ENCODE results near the gene ARHGDIG.
"Not testable (repeated sequence)": the region's sequence is repeated elsewhere in the genome, so short reads cannot be mapped to it uniquely, and the experiment has no call there.

The ARHGDIG gene

GRCh38 chr16:280552-280951, at the start of gene ARHGDIG:
TSS of gene ARHGDIG (plus strand) at chr16:280591. CDS start at chr16:280681, 90 bp downstream.
- Mint-ChIP-seq H3K4me1 (ENCODE audit: low read depth) (peaks cover 9% of the 10 kb centered on the region), H3K27me3 (peaks cover 33% of the 10 kb centered on the region), H3K27ac (no peak within 1 kb of the TSS), H3K36me3 (ENCODE audit: low read depth) (no peaks in the 10 kb centered on the region), H3K9me3 (no peaks in the 10 kb centered on the region), H3K4me3 (peak within 1 kb of the TSS; percentile 41)
- no peak for DNase-seq

- H3K27ac Mint-ChIP-seq, result no peak overlapping the region
- H3K4me1 Mint-ChIP-seq (ENCODE audit: low read depth), result peaks cover 46% of the 10 kb centered on the region
- no peak overlapping the region for H3K4me3 Mint-ChIP-seq
- peaks cover 38% of the 10 kb centered on the region for H3K36me3 Mint-ChIP-seq (ENCODE audit: low read depth)
- H3K9me3 Mint-ChIP-seq, result no peaks in the 10 kb centered on the region
- H3K27me3 Mint-ChIP-seq, result no peaks in the 10 kb centered on the region
- no peak for DNase-seq
These were observed 49.4 kb upstream of the ARHGDIG start for GRCh38 chr16:230949-231348.

GRCh38 chr16:234468-235305, 45.7 kb upstream of the ARHGDIG start, which contains the start of gene FAM234A:
TSS of gene FAM234A (plus strand) at chr16:234821. CDS start at chr16:254414, 19,593 bp downstream.
- peak within 1 kb of the TSS; percentile 86 for H3K4me3 Mint-ChIP-seq
- peaks cover 14% of the 10 kb centered on the region for H3K36me3 Mint-ChIP-seq (ENCODE audit: low read depth)
- peak; percentile 96 for DNase-seq
- H3K4me1 Mint-ChIP-seq (ENCODE audit: low read depth), result peaks cover 27% of the 10 kb centered on the region
- peak within 1 kb of the TSS; percentile 99 for H3K27ac Mint-ChIP-seq
- no peaks in the 10 kb centered on the region for H3K27me3 Mint-ChIP-seq
- no peaks in the 10 kb centered on the region for H3K9me3 Mint-ChIP-seq

GRCh38 chr16:239948-240277, 40.5 kb upstream of the ARHGDIG start:
- Mint-ChIP-seq H3K27me3 (no peaks in the 10 kb centered on the region), H3K9me3 (no peaks in the 10 kb centered on the region), H3K4me1 (ENCODE audit: low read depth) (peaks cover 34% of the 10 kb centered on the region), H3K27ac (no peak overlapping the region), H3K4me3 (no peak overlapping the region), H3K36me3 (ENCODE audit: low read depth) (peaks cover 11% of the 10 kb centered on the region)
- no peak for DNase-seq

GRCh38 chr16:240559-240958, 39.8 kb upstream of the ARHGDIG start:
- Mint-ChIP-seq H3K9me3 (no peaks in the 10 kb centered on the region), H3K27ac (no peak overlapping the region), H3K4me1 (ENCODE audit: low read depth) (peaks cover 28% of the 10 kb centered on the region), H3K27me3 (no peaks in the 10 kb centered on the region), H3K4me3 (no peak overlapping the region), H3K36me3 (ENCODE audit: low read depth) (peaks cover 5% of the 10 kb centered on the region)
- no peak for DNase-seq

- Mint-ChIP-seq H3K27me3 (no peaks in the 10 kb centered on the region), H3K9me3 (no peaks in the 10 kb centered on the region), H3K4me1 (ENCODE audit: low read depth) (peaks cover 24% of the 10 kb centered on the region), H3K4me3 (no peak overlapping the region), H3K27ac (no peak overlapping the region), H3K36me3 (ENCODE audit: low read depth) (peaks cover 2% of the 10 kb centered on the region)
- DNase-seq, result no peak
These were observed 38.1 kb upstream of the ARHGDIG start for GRCh38 chr16:242281-242680.

GRCh38 chr16:243348-243747, 37.0 kb upstream of the ARHGDIG start:
- Mint-ChIP-seq H3K9me3 (no peaks in the 10 kb centered on the region), H3K27ac (no peak overlapping the region), H3K4me3 (no peak overlapping the region), H3K36me3 (ENCODE audit: low read depth) (no peaks in the 10 kb centered on the region), H3K27me3 (no peaks in the 10 kb centered on the region), H3K4me1 (ENCODE audit: low read depth) (peaks cover 23% of the 10 kb centered on the region)
- DNase-seq, result no peak

GRCh38 chr16:245105-245504, 35.3 kb upstream of the ARHGDIG start:
- H3K27me3 Mint-ChIP-seq, result no peaks in the 10 kb centered on the region
- H3K4me3 Mint-ChIP-seq, result no peak overlapping the region
- no peak for DNase-seq
- H3K9me3 Mint-ChIP-seq, result no peaks in the 10 kb centered on the region
- peaks cover under 1% of the 10 kb centered on the region for H3K36me3 Mint-ChIP-seq (ENCODE audit: low read depth)
- peaks cover 17% of the 10 kb centered on the region for H3K4me1 Mint-ChIP-seq (ENCODE audit: low read depth)
- no peak overlapping the region for H3K27ac Mint-ChIP-seq

- Mint-ChIP-seq H3K27me3 (no peaks in the 10 kb centered on the region), H3K27ac (no peak overlapping the region), H3K4me3 (no peak overlapping the region), H3K36me3 (ENCODE audit: low read depth) (peaks cover 7% of the 10 kb centered on the region), H3K4me1 (ENCODE audit: low read depth) (peaks cover 13% of the 10 kb centered on the region), H3K9me3 (no peaks in the 10 kb centered on the region)
- no peak for DNase-seq
These were observed 33.4 kb upstream of the ARHGDIG start for GRCh38 chr16:247027-247426.

- no peak for DNase-seq
- Mint-ChIP-seq H3K4me3 (no peak overlapping the region), H3K9me3 (no peaks in the 10 kb centered on the region), H3K4me1 (ENCODE audit: low read depth) (peaks cover 29% of the 10 kb centered on the region), H3K27me3 (no peaks in the 10 kb centered on the region), H3K27ac (no peak overlapping the region), H3K36me3 (ENCODE audit: low read depth) (peaks cover 15% of the 10 kb centered on the region)
These were observed 31.0 kb upstream of the ARHGDIG start for GRCh38 chr16:249431-249830.

GRCh38 chr16:252366-253337, 27.7 kb upstream of the ARHGDIG start:
- H3K36me3 Mint-ChIP-seq (ENCODE audit: low read depth), result peaks cover 37% of the 10 kb centered on the region
- H3K9me3 Mint-ChIP-seq, result no peaks in the 10 kb centered on the region
- peaks cover 35% of the 10 kb centered on the region for H3K4me1 Mint-ChIP-seq (ENCODE audit: low read depth)
- H3K27ac Mint-ChIP-seq, result peak overlapping the region; percentile 76
- no peaks in the 10 kb centered on the region for H3K27me3 Mint-ChIP-seq
- peak; percentile 46 for DNase-seq
- H3K4me3 Mint-ChIP-seq, result peak overlapping the region; percentile 61

- H3K4me3 Mint-ChIP-seq, result no peak overlapping the region
- no peak overlapping the region for H3K27ac Mint-ChIP-seq
- peaks cover 33% of the 10 kb centered on the region for H3K4me1 Mint-ChIP-seq (ENCODE audit: low read depth)
- no peaks in the 10 kb centered on the region for H3K9me3 Mint-ChIP-seq
- H3K36me3 Mint-ChIP-seq (ENCODE audit: low read depth), result peaks cover 37% of the 10 kb centered on the region
- no peaks in the 10 kb centered on the region for H3K27me3 Mint-ChIP-seq
- no peak for DNase-seq
These were observed 26.6 kb upstream of the ARHGDIG start for GRCh38 chr16:253833-254232.

GRCh38 chr16:254461-254860, 25.9 kb upstream of the ARHGDIG start:
- H3K9me3 Mint-ChIP-seq, result no peaks in the 10 kb centered on the region
- H3K4me1 Mint-ChIP-seq (ENCODE audit: low read depth), result peaks cover 39% of the 10 kb centered on the region
- no peak overlapping the region for H3K4me3 Mint-ChIP-seq
- peaks cover 43% of the 10 kb centered on the region for H3K36me3 Mint-ChIP-seq (ENCODE audit: low read depth)
- DNase-seq, result no peak
- H3K27me3 Mint-ChIP-seq, result no peaks in the 10 kb centered on the region
- H3K27ac Mint-ChIP-seq, result no peak overlapping the region

- Mint-ChIP-seq H3K4me3 (no peak overlapping the region), H3K27me3 (no peaks in the 10 kb centered on the region), H3K36me3 (ENCODE audit: low read depth) (peaks cover 45% of the 10 kb centered on the region), H3K27ac (no peak overlapping the region), H3K4me1 (ENCODE audit: low read depth) (peaks cover 39% of the 10 kb centered on the region), H3K9me3 (no peaks in the 10 kb centered on the region)
- DNase-seq, result no peak
These were observed 25.2 kb upstream of the ARHGDIG start for GRCh38 chr16:255183-255582.

GRCh38 chr16:258091-258490, 22.3 kb upstream of the ARHGDIG start:
- not testable (repeated sequence) for H3K4me3 Mint-ChIP-seq, DNase-seq, H3K9me3 Mint-ChIP-seq, H3K27ac Mint-ChIP-seq, H3K27me3 Mint-ChIP-seq
- Mint-ChIP-seq H3K36me3 (ENCODE audit: low read depth) (peaks cover 57% of the 10 kb centered on the region), H3K4me1 (ENCODE audit: low read depth) (peaks cover 23% of the 10 kb centered on the region)

Data from activated T-cell treated with anti-CD3 and anti-CD28 coated beads, Interleukin-2, amount 50 U/mL, for 24 hours (primary cell).